Stimulated activated CD8-positive, alpha-beta memory T cell treated with anti-CD3 and anti-CD28 coated beads, Interleukin-7, amount 100 ng/mL, for 24 hours (primary cell): ENCODE measurements around the gene GRB2.
"Not testable (repeated sequence)": the region's sequence is repeated elsewhere in the genome, so short reads cannot be mapped to it uniquely, and the experiment has no call there.

ENCODE experiments used
- DNase-seq: peaks from one replicate; pipeline ENCODE4 v3.0.0-alpha.2; 2020; ENCODE audit warnings: low read depth

GRB2 gene

GRCh38 chr17:75318211-75318610, 87.3 kb downstream of the GRB2 start:
- DNase-seq = no peak

- no peak for DNase-seq
Measured at GRCh38 chr17:75317671-75318070, 87.8 kb downstream of the GRB2 start.

- DNase-seq = no peak
Measured at GRCh38 chr17:75316253-75316652, 89.2 kb downstream of the GRB2 start.

- no peak for DNase-seq
Measured at GRCh38 chr17:75315541-75316243, 89.8 kb downstream of the GRB2 start.

- no peak for DNase-seq
Measured at GRCh38 chr17:75313941-75314551, 91.4 kb downstream of the GRB2 start.

GRCh38 chr17:75308732-75309629, 96.5 kb downstream of the GRB2 start:
- DNase-seq = no peak

GRCh38 chr17:75307957-75308731, 97.3 kb downstream of the GRB2 start:
- DNase-seq = no peak

GRCh38 chr17:75301502-75302206, 103.8 kb downstream of the GRB2 start:
- no peak for DNase-seq

- no peak for DNase-seq
Measured at GRCh38 chr17:75301049-75301448, 104.4 kb downstream of the GRB2 start.

- no peak for DNase-seq
Measured at GRCh38 chr17:75300280-75300679, 105.2 kb downstream of the GRB2 start.

- DNase-seq = no peak
Measured at GRCh38 chr17:75295201-75296158, 110.0 kb downstream of the GRB2 start.

- DNase-seq = not testable (repeated sequence)
Measured at GRCh38 chr17:75292810-75293448, 112.5 kb downstream of the GRB2 start.

- no peak for DNase-seq
Measured at GRCh38 chr17:75289832-75290337, 115.6 kb downstream of the GRB2 start.

- DNase-seq = peak; percentile 93
Measured at GRCh38 chr17:75289115-75289831, 116.2 kb downstream of the GRB2 start, which contains the start of gene SLC25A19. Gene SLC25A19 (minus strand): TSS chr17:75289433. CDS start chr17:75286764, 2,669 bp downstream.

GRCh38 chr17:75288770-75289114, 116.7 kb downstream of the GRB2 start:
- no peak for DNase-seq

GRCh38 chr17:75288359-75288758, 117.1 kb downstream of the GRB2 start:
- DNase-seq = no peak

GRCh38 chr17:75287221-75287620, 118.3 kb downstream of the GRB2 start:
- DNase-seq = no peak

- DNase-seq = no peak
Measured at GRCh38 chr17:75285123-75285522, 120.4 kb downstream of the GRB2 start.

GRCh38 chr17:75280189-75280588, 125.3 kb downstream of the GRB2 start:
- DNase-seq = not testable (repeated sequence)
